Measurements from ENCODE around the gene HBZ. TPM values are rescaled to one million over a fixed set of nuclear protein-coding genes. Genes with fewer than 3 reads are reported as not detected.
"Not testable (repeated sequence)": the region's sequence is repeated elsewhere in the genome, so short reads cannot be mapped to it uniquely, and the experiment has no call there.

Gene HBZ
- total and polyA plus RNA-seq, 3 donors from 2014 or later = 1.1 to 9.0 (median 3.7) TPM

GRCh38 chr16:194516-194915 is 42.1 kb downstream of the HBZ start:
- DNase-seq = no peak
- H3K27ac ChIP-seq = no peak overlapping the region

GRCh38 chr16:200388-200787 is 47.9 kb downstream of the HBZ start:
- no peaks in the 10 kb centered on the region for H3K36me3 ChIP-seq (ENCODE audit: low read depth, missing control alignments)
- no peaks in the 10 kb centered on the region for H3K4me1 ChIP-seq
- no peaks in the 10 kb centered on the region for H3K9me3 ChIP-seq
- no peak overlapping the region for H3K4me3 ChIP-seq
- intact Hi-C loops (cut with DNase I; ENCODE audit: low total_unique reads) = no loop called here
- 93% methylated on average over 4 to 5 of the region's 5 CpGs for WGBS, 2 donors
- DNase-seq = no peak
- no peak overlapping the region for H3K27ac ChIP-seq
- no peak for TF ChIP-seq CTCF (IDR thresholded peaks at IDR 0.05)
- no peak for TF ChIP-seq POLR2A (IDR thresholded peaks at IDR 0.05)
- no peaks in the 10 kb centered on the region for H3K27me3 ChIP-seq

More at GRCh38 chr16:194516-194915, 42.1 kb downstream of the HBZ start:
- no peak for TF ChIP-seq CTCF (IDR thresholded peaks at IDR 0.05)
- no peak for TF ChIP-seq POLR2A (IDR thresholded peaks at IDR 0.05)
- intact Hi-C loops (cut with DNase I; ENCODE audit: low total_unique reads) = no loop called here
- WGBS, 2 donors = 83 to 87% methylated on average over 6 of the region's 6 CpGs
- Histone ChIP-seq H3K4me1 (no peaks in the 10 kb centered on the region), H3K4me3 (no peak overlapping the region), H3K27me3 (no peaks in the 10 kb centered on the region), H3K36me3 (ENCODE audit: low read depth, missing control alignments) (no peaks in the 10 kb centered on the region), H3K9me3 (no peaks in the 10 kb centered on the region)

GRCh38 chr16:203246-203645 is 50.8 kb downstream of the HBZ start:
- Histone ChIP-seq H3K4me1 (no peaks in the 10 kb centered on the region), H3K27ac (no peak overlapping the region), H3K27me3 (no peaks in the 10 kb centered on the region), H3K36me3 (ENCODE audit: low read depth, missing control alignments) (peaks cover 3% of the 10 kb centered on the region), H3K9me3 (no peaks in the 10 kb centered on the region), H3K4me3 (no peak overlapping the region)
- 91 to 98% methylated on average over 4 of the region's 4 CpGs for WGBS, 2 donors
- DNase-seq = no peak
- TF ChIP-seq CTCF (IDR thresholded peaks at IDR 0.05) = no peak
- no peak for TF ChIP-seq POLR2A (IDR thresholded peaks at IDR 0.05)
- intact Hi-C loops (cut with DNase I; ENCODE audit: low total_unique reads) = no loop called here

GRCh38 chr16:204046-204445 is 51.6 kb downstream of the HBZ start:
- 94 to 100% methylated on average over 9 of the region's 9 CpGs for WGBS, 2 donors
- H3K4me3 ChIP-seq; H3K27ac ChIP-seq; DNase-seq; intact Hi-C loops (cut with DNase I; ENCODE audit: low total_unique reads); H3K9me3 ChIP-seq; H3K36me3 ChIP-seq (ENCODE audit: low read depth, missing control alignments); H3K4me1 ChIP-seq; H3K27me3 ChIP-seq: not testable (repeated sequence)

Small RNA genes lying within 50 kb of the gene (small RNA-seq; reads per million reads assigned to genes)
- 0 reads per million in 2 donors for gene RF00019

Other genes with a start within 250 kb of the HBZ start
- gene POLR3K, start 99.0 kb upstream of the HBZ start, total RNA-seq = 1 to 10 TPM; 2.4 to 3.0 TPM
- 6.5 TPM for gene POLR3K, start 99.0 kb upstream of the HBZ start, polyA plus RNA-seq (ENCODE audit: insufficient read depth, low read depth, low replicate concordance)
- gene SNRNP25, start 98.8 kb upstream of the HBZ start, total RNA-seq = 10 to 100 TPM; 12.8 to 17.5 TPM
- 26.9 TPM for gene SNRNP25, start 98.8 kb upstream of the HBZ start, polyA plus RNA-seq (ENCODE audit: insufficient read depth, low read depth, low replicate concordance)
- 10 to 100 TPM; 18.3 to 22.5 TPM for gene RHBDF1, start 80.0 kb upstream of the HBZ start, total RNA-seq
- 15.9 TPM for gene RHBDF1, start 80.0 kb upstream of the HBZ start, polyA plus RNA-seq (ENCODE audit: insufficient read depth, low read depth, low replicate concordance)
- gene MPG, start 74.4 kb upstream of the HBZ start, total RNA-seq = 10 to 100 TPM; 44.8 to 61.7 TPM
- gene MPG, start 74.4 kb upstream of the HBZ start, polyA plus RNA-seq (ENCODE audit: insufficient read depth, low read depth, low replicate concordance) = 42.6 TPM
- gene NPRL3, start 14.0 kb upstream of the HBZ start, total RNA-seq = 10 to 100 TPM; 57.5 to 57.8 TPM
- 73.4 TPM for gene NPRL3, start 14.0 kb upstream of the HBZ start, polyA plus RNA-seq (ENCODE audit: insufficient read depth, low read depth, low replicate concordance)
- 1 to 10 TPM; 1.6 to 3.7 TPM for gene HBM, start 13.3 kb downstream of the HBZ start, total RNA-seq
- not detected for gene HBM, start 13.3 kb downstream of the HBZ start, polyA plus RNA-seq (ENCODE audit: insufficient read depth, low read depth, low replicate concordance)
- gene HBA2, start 20.2 kb downstream of the HBZ start, total RNA-seq = 10 to 100 TPM in 1 of 2 donors, 1 to 10 TPM in 1; 7.1 to 27.4 TPM
- gene HBA2, start 20.2 kb downstream of the HBZ start, polyA plus RNA-seq (ENCODE audit: insufficient read depth, low read depth, low replicate concordance) = 68.9 TPM
- gene HBA1, start 24.0 kb downstream of the HBZ start, total RNA-seq = 10 to 100 TPM in 1 of 2 donors, not detected in 1; 11.7 TPM
- gene HBA1, start 24.0 kb downstream of the HBZ start, polyA plus RNA-seq (ENCODE audit: insufficient read depth, low read depth, low replicate concordance) = 24.0 TPM
- 1 to 10 TPM; 4.2 to 4.3 TPM for gene HBQ1, start 27.8 kb downstream of the HBZ start, total RNA-seq
- gene HBQ1, start 27.8 kb downstream of the HBZ start, polyA plus RNA-seq (ENCODE audit: insufficient read depth, low read depth, low replicate concordance) = 1.3 TPM
- 100 to 1,000 TPM; 145 to 192 TPM for gene LUC7L, start 76.8 kb downstream of the HBZ start, total RNA-seq
- 81.1 TPM for gene LUC7L, start 76.8 kb downstream of the HBZ start, polyA plus RNA-seq (ENCODE audit: insufficient read depth, low read depth, low replicate concordance)
- 100 to 1,000 TPM; 151 to 168 TPM for gene FAM234A, start 82.2 kb downstream of the HBZ start, total RNA-seq
- 89.7 TPM for gene FAM234A, start 82.2 kb downstream of the HBZ start, polyA plus RNA-seq (ENCODE audit: insufficient read depth, low read depth, low replicate concordance)
- gene RGS11, start 123.3 kb downstream of the HBZ start, total RNA-seq = 1 to 10 TPM; 1.2 to 2.9 TPM
- 3.0 TPM for gene RGS11, start 123.3 kb downstream of the HBZ start, polyA plus RNA-seq (ENCODE audit: insufficient read depth, low read depth, low replicate concordance)
- gene ARHGDIG, start 127.9 kb downstream of the HBZ start, total RNA-seq = 1 to 10 TPM; 6.6 to 7.7 TPM
- gene ARHGDIG, start 127.9 kb downstream of the HBZ start, polyA plus RNA-seq (ENCODE audit: insufficient read depth, low read depth, low replicate concordance) = 2.9 TPM
- gene PDIA2, start 130.5 kb downstream of the HBZ start, total RNA-seq = 1 to 10 TPM; 2.6 to 5.3 TPM
- 1.2 TPM for gene PDIA2, start 130.5 kb downstream of the HBZ start, polyA plus RNA-seq (ENCODE audit: insufficient read depth, low read depth, low replicate concordance)
- gene AXIN1, start 200.1 kb downstream of the HBZ start, total RNA-seq = 10 to 100 TPM; 30.6 to 32.0 TPM
- gene AXIN1, start 200.1 kb downstream of the HBZ start, polyA plus RNA-seq (ENCODE audit: insufficient read depth, low read depth, low replicate concordance) = 19.4 TPM
- gene MRPL28, start 217.9 kb downstream of the HBZ start, total RNA-seq = 100 to 1,000 TPM; 108 to 119 TPM
- 161 TPM for gene MRPL28, start 217.9 kb downstream of the HBZ start, polyA plus RNA-seq (ENCODE audit: insufficient read depth, low read depth, low replicate concordance)
- 100 to 1,000 TPM; 261 to 265 TPM for gene PGAP6, start 229.3 kb downstream of the HBZ start, total RNA-seq
- 121 TPM for gene PGAP6, start 229.3 kb downstream of the HBZ start, polyA plus RNA-seq (ENCODE audit: insufficient read depth, low read depth, low replicate concordance)
- 100 to 1,000 TPM in 1 of 2 donors, 10 to 100 TPM in 1; 87.5 to 107 TPM for gene NME4, start 244.6 kb downstream of the HBZ start, total RNA-seq
- gene NME4, start 244.6 kb downstream of the HBZ start, polyA plus RNA-seq (ENCODE audit: insufficient read depth, low read depth, low replicate concordance) = 79.2 TPM
- gene DECR2, start 249.2 kb downstream of the HBZ start, total RNA-seq = 10 to 100 TPM; 52.2 to 56.1 TPM
- 33.2 TPM for gene DECR2, start 249.2 kb downstream of the HBZ start, polyA plus RNA-seq (ENCODE audit: insufficient read depth, low read depth, low replicate concordance)